Activated CD8-positive, alpha-beta memory T cell treated with anti-CD3 and anti-CD28 coated beads, Interleukin-2, amount 50 U/mL, for 48 hours (primary cell): Measurements from ENCODE around the gene C17orf78.
A peak's percentile ranks its signal among the peaks of the same experiment; 100 is the strongest.
"Not testable (repeated sequence)": the region's sequence is repeated elsewhere in the genome, so short reads cannot be mapped to it uniquely, and the experiment has no call there.

Experiments
- DNase-seq: peaks from one replicate; pipeline ENCODE4 v3.0.0-alpha.2; 2020

The C17orf78 gene

DNA sequence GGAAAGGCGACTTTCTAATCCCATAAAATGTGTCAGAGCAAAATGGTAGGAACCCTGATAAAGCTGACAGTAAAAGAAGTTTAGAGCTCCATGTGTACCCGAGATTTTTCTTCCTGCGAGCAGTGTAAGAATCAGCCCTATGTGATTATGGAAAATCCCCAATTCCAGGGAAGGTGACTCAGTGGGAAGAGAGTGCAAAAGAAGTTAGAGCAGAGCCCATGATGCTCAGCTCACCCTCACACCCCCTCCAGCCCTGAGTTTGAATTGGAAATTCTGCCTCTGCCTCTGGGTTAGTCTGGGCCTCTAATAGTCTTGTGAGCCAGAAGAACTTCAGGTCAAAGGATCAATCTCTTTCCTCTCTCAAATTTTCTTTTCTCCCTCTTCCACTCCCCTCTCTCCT, 12.5 kb downstream of the C17orf78 start:
- DNase-seq: no peak

DNA sequence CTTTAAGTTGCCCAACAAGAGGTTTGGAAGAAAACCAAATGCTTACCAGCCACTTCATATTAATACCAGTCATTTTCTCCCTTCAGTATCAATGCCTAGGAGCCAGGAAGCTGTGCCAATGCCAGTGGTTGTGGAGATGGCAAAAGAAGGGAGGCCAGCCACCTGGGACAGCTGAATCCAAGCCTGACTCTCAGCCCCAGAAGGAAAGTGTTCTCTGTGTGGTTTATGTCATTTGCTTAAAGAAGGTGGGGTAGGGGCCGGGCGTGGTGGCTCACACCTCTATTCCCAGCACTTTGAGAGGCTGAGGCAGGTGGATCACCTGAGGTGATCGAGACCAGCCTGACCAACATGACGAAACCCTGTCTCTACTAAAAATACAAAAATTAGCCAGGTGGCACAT, 13.4 kb downstream of the C17orf78 start:
- DNase-seq: no peak

DNA sequence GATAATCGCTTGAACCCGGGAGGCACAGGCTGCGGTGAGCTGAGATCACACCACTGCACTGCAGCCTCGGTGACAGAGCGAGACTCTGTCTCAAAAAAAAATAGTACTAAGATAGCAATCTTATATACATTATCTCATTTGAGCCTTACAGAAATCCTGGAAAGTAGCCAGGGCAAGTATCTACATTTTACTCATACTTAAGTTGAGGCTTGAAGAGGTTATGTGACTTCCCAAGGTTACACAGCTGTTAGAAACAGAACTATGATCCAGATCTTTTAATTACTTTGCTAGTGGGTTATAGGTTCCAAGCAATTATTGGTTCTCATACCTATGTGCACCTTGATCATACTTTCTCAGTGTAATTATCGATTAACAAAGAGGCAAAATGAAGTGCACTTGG, 15.4 kb downstream of the C17orf78 start:
- no peak for DNase-seq

DNA sequence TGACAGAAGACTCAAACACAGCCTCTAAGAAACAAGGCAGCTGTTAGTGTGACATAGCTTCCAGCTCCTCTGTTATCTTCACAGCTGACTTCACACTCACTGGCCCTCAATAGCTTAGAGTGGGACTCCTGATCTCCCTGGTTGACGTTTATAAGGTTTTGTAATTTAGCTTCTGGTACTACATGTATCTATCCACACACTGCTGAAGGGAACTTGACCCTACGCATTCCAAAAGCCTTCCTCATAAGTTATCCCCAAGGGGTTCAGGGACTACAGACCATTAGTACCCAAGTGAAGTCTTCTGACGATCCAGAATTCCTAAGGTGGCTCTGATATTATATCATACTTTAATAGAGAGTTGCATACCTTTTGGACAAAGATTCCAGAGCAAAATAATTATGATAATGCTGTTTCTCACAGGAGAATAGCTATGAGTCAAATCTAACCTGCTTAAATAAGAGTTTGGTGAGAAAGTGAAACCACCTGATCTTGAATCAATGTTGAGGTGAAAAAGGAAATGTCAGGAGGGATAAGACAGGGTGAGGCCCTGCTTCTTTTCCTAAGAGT, 16.3 kb downstream of the C17orf78 start:
- no peak for DNase-seq

DNA sequence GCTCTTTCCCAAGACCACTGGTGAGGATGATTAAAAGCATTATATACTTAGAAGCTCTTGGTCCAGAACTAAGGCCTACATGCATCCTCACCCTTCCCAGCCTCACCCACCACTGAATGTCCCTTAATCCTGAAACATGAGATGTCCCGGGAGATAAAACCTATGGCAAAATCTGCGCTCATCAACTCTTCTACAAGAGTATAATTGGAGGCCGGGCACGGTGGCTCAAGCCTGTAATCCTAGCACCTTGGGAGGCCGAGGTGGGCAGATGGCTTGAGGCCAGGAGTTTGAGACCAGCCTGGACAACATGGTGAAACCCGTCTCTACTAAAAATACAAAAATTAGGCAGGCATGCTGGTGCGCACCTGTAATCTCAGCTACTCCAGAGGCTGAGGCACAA, 17.6 kb downstream of the C17orf78 start:
- no peak for DNase-seq

DNA sequence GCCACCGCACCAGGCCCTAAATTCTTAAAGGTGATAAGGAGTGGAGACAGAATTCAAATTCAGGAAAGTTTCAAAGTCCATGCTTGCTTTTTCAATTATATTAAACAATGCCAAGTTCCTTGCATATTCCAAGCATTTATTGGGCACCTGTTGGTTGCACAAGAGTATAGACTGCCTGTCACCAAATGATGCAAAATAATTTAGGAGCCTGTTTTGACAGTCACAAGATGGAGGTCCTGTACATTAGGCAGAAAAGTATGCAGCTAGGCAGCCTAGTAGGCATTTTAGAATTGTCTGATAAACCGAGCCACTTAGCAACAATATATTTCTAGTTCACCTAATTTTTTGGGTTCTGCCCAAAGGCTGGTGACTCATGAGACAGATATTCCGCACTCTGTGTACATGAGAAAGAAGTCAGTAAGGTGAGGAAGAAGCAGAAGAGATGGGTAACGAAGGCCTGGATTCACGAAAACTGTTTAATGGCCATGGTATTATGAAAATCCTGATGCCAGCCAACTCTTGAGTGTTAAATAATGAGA, 23.5 kb downstream of the C17orf78 start:
- DNase-seq: no peak

DNA sequence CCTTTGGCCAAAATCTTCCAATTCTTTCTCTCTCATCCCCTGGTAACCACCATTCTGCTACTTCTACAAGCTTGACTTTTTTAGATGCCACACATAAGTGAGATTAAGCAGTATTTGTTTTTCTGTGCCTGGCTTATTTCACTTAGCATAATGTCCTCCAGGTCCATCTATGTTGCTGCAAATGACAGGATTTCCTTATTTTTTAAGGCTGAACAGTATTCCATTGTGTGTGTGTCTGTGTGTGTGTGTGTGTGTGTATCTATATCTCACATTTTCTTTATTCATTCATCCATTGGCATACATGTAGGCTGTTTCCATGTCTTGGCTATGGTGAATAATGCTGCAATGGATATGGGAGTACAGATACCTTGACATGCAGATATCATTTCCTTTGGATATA, 24.7 kb downstream of the C17orf78 start:
- DNase-seq: no peak

DNA sequence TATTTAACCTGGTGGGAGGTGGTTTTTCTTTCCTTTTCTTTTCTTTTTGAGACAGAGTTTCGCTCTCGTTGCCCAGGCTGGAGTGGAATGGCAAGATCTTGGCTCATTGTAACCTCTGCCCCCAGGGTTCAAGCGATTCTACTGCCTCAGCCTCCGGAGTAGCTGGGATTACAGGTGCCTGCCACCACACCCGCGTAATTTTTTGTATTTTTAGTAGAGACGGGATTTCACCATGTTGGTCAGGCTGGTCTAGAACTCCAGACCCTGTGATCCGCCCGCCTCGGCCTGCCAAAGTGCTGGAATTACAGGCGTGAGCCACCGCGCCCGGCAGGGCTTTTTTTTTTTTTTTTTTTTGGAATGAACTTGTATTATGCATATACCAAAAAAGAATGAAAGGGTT, 29.7 kb downstream of the C17orf78 start:
- not testable (repeated sequence) for DNase-seq

DNA sequence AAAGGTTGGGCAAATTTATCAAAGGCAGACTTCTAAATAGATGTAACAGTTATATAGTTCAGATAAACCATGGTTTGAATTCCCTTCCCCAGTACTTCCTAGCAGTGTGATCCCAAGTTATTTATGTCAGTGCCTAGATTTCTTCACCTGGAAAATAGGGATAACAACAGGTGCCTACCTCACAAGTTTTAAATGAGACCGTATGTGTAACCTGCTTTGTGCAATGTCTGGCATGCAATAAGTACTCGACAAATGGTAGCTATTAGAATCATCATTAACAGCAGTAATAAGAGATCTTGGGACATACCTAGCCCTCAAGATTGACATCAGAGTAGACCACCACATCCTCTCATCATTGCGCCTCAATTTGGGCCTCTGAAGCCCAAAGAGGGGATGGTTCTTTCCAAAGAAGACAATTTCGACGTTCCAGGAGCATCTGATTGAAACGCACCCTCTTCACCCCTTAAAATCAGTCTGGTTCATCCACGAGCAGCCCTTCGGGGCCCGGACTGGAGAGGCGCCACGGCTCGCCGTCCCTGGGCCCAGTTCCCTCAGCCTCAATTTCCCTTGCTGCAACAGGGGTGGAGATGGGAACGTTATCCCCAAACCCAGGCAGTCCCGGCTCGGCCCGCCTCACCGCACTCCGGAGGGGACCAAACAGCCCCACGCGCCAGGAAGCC, 30.3 kb downstream of the C17orf78 start:
- DNase-seq: no peak

DNA sequence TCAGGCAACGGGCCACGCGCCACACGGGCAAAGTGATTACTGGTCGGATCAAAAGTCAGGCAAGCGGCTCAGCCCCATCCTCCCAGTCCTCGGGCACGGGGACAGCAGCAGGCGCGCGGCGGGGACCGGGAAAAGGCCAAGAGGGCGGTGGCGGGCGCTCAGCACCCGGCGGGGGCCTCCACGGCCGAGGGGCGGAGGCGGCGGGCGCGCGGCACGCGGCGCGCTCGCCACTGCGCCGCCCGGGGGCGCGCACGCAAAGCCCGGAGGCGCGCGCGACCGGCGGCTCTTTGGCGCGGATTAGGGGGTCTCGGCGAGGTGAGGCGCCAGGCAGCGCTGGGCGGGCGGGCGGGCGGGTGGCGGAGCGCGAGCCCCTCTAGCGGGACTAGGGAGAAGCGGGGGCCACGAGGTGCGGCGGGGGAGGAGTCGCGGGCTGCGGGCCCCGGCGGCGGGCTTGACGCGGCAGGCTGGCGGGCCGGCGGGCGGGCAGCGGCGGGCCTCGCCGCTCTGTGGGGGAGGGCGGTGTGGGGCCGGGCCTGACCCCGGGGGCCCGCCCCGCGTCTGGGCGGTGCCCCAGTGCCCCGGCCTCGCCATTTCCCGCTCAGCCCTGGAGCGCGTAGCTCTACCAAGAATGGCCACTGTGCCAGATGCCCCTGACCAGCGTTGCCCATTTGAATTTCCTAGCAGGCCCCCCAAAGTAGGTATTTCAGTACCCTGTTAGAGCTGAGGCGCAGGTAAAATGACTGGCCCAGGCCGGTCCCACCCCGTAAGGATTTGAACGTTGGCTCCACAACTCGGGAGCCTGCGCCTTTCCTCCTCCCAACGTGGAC, 31.1 kb downstream of the C17orf78 start, which contains the start of the genes ACACA and TADA2A:
Gene ACACA (minus strand): TSS at position 202 of the 827 bp plus-strand sequence. CDS start 537 bp downstream, outside the sequence.
Gene TADA2A (plus strand): TSS at position 252 of the 827 bp plus-strand sequence. CDS start 4,480 bp downstream, outside the sequence.
- DNase-seq: peak; percentile 88

DNA sequence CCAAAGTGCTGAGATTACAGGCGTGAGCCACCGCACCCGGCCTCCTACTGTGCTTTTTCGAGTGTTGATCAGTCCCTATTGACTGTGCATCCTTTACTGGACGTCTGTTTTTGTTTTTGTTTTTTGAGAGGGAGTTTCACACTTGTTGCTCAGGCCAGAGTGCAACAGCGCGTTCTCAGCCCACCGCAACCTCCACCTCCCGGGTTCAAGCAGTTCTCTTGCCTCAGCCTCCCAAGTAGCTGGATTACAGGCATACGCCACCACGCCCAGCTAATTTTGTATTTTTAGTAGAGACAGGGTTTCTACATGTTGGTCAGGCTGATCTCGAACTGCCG, 32.3 kb downstream of the C17orf78 start:
- DNase-seq: not testable (repeated sequence)

DNA sequence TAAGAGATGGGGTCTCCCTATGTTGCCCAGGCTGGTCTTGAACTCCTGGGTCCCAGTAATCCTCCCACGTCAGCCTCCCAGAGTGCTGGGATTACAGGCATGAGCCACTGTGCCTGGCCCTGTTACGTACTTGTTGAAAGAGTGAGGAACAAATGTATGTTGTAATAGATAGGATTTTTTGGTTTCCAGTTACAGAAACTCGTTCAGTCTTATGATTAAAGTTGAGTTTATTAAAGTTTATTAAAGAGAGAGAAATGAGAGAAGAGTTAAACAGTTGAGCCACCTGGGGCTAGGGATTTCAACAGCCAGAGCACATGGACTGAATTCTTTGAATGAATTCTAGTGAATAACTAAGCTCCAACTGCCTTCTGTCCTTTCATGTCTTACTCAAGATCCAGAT, 34.6 kb downstream of the C17orf78 start:
- no peak for DNase-seq

DNA sequence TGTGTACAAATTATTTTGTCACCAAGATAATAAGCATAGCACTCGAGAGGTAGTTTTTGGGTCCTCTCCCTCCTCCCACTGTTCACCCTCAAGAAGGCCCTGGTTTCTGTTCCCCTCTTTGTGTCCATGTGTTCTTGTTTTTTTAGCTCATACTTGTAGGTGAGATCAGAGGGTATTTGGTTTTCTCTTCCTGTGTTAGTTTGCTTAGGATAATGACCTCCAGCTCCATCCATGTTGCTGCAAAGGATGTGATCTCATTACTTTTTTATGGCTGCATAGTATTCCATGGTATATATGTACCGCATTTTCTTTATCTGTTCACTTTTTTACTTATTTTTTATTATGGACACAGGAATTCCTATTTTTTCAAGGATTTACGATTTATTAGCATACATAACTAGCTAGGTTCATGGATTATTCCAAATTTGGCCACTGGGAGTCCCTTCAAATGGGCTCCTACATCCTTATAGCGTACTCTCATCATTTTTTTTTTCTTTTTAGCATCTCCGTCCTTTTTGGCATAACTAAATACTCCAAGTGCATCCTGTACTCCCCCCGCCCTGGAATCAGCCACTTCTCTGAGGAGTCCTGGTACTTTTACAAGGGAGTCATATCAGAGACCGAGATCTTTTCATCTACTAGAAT, 38.2 kb downstream of the C17orf78 start:
- no peak for DNase-seq

DNA sequence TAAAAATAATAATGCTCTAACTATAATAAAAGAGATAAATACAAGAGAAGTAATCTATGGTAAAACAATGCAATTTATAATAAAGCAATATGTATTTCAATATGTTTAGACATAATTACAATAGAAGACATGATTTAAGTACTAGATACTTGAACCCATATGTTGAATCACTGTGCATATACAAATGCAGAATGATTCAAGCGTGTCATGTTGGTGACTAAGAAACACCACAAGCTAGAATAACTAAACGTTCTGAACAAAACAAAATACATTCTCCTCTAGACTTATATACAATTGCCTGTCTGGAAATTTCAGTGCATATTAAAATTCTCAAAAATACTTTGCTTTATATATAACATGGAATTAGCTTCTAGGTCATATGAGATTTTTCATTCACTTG, 42.1 kb downstream of the C17orf78 start:
- DNase-seq: no peak

DNA sequence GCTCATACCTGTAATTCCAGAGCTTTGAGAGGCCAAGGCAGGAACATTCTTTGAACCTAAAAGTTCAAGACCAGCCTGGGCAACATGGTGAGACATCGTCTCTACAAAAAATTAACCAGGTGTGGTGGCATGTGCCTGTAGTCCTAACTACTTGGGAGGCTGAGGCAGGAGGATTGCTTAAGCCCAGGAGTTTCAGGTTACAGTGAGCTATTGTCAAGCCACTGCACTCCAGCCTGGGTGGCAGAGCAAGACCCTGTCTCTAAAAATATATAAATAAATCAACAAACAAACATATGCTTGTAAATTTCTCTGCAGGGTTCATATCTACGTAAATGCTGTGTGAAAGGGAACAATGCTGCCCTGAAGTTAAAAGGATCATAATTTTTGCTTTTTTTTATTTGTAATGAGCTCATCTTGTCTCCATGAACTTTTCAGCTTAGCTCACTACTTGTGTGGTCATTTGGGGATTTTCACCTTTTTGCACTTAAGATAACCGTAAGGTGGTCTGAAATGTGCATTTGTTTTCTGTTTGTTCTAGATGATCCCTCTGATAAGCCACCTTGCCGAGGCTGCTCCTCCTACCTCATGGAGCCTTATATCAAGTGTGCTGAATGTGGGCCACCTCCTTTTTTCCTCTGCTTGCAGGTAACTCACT, 47.3 kb downstream of the C17orf78 start:
- DNase-seq: no peak

DNA sequence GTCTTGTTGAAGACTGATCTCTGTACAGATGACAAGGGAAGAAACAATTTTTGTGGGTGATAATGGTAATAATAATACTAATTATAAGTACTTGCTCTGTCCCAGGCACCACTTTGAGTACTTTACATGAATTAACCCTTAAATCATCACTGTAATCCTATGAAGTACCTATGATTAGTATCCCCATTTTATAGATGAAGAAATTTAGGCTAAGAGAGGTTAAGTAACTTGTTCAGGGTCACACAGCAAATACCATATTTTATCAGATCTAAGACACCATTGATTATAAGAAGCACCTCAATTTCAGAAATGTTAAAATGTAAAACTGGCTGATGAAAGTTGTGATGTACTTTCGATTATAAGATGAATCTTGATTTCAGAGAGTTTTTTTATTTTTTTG, 49.5 kb downstream of the C17orf78 start:
- DNase-seq: no peak

DNA sequence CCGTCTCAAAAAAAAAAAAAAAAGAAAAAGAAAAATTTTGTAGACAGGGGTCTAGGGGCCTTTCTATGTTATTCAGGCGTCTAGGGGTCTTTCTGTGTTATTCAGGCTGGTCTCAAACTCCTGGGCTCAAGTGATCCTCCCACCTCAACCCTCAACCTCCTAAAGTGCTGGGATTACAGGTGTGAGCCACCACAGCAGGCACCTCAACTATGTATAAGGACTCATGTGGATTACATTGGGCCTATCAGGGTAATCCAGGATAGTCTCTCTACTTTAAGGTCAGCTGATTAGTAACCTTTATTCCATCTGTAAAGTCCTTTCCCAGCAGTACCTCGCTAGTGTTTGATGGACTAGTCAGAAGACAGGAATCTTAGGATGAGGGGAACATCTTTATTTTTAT, 53.3 kb downstream of the C17orf78 start:
- no peak for DNase-seq

DNA sequence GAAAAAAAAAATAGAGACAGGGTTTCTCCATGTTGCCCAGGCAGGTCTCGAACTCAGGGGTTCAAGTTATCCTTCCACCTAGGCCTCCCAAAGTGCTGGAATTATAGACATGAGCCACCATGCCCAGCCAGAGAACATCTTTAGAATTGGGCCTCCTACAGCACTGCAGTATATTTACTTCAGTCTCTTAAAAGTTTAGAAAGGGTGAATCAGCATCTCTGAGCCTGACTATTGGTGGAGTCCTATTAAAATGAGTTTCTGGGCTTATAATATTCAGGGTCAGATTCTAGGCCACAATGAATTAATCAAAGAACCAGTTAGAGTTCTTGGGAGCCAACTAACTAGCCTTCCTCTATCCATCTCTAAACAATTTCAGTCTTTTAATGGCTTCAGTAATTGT, 53.7 kb downstream of the C17orf78 start:
- DNase-seq: no peak

DNA sequence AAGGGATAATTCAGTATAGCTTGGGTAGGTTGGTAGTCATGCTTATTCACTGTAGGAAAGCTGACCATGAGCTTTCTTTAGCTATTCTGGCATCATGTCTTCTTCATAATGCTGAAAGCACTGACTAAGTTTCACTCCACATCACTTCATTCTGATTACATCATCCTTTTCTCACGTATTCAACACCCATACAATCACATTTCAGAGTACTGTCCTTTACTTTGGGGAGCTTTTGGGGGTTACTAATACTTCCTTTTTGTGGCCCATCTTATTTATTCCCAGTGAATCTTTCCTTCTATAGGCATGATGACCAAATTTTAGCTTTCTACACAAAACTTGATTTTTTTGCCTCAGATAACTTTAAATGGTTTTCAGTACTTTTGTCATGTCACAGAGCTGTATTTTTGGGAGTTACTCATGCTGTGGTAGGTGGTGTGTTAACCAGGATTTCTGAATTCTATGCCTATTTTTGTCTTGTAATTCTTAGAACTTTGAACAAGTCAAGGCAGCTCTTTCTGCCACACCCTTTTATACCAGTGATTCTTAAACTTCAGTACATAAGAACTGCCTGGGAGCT, 54.4 kb downstream of the C17orf78 start:
- DNase-seq: no peak

DNA sequence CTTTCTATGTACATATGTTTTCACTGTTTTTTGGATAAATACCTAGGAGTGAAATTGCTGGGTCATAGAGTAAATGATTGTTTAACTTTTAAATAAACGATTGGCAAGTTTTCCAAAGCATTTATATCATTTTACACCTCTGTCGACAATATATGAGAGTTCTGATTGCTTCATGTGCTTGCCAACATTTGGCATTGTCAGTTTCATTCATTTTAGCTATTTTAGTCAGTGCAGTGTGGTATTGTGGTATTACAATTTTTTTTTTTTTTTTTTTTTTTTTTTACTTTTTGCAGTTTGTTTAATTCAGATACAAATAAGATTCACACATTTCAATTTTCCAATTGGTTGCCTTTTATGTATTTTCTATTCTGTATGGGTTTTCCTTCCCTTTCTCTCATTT, 56.9 kb downstream of the C17orf78 start:
- DNase-seq: no peak

DNA sequence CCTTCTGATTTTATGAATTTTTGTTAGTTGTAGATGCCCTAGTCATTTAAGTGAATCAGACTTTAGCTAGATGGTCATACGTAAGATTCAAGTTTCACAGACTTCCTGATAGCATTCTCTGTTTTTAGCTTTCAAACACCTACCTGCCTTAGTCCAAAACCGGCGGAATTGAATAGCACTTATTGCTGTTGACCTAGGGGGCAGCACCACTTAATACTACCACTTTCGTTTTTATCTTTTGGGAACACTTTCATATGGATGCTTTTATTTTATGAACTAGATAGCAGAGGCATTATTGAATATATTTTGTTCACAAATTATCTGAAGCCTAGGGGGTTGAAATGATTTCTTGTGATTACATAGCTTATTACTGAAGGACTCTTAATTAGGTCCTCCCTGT, 62.4 kb downstream of the C17orf78 start:
- DNase-seq: no peak

DNA sequence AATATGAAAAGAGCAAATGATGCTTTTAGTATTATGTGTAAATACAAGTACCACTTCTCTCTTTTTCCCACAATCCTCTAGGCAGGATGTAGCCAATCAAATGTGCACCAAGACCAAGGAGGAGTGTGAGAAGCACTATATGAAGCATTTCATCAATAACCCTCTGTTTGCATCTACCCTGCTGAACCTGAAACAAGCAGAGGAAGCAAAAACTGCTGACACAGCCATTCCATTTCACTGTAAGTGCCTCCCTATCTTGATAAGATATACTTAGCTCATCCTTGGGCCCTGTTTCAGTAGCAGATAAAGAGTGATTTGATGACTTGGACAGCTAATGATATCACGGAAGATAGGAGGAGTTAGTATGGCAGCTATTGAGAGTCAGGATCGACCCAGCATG, 64.6 kb downstream of the C17orf78 start:
- DNase-seq: no peak
